H9 (cell line): ENCODE results near the gene CEP112. TPM values are rescaled to one million over a fixed set of nuclear protein-coding genes. Genes with fewer than 3 reads are reported as not detected.

Experiments
- DNase-seq: peaks from one replicate; pipeline ENCODE4 v3.0.0-alpha.2; 2017
- H2AFZ ChIP-seq: one replicate; pipeline ENCODE4 v1.6.1; 2013; ENCODE audit warnings: mild to moderate bottlenecking, low read length, control low read depth, moderate library complexity
- H2AK5ac ChIP-seq: 2 replicates; pipeline ENCODE4 v1.6.1; 2013; ENCODE audit warnings: low read length, control low read depth, mixed read lengths; ENCODE audit not compliant: insufficient read length
- H2BK120ac ChIP-seq: one replicate; pipeline ENCODE4 v1.6.1; 2013; ENCODE audit warnings: low read depth, mild to moderate bottlenecking, low read length, control low read depth, inconsistent platforms; ENCODE audit not compliant: poor library complexity, severe bottlenecking
- H2BK12ac ChIP-seq: 2 replicates; pipeline ENCODE4 v1.6.1; 2013; ENCODE audit warnings: low read length, control low read depth, mixed read lengths, low read depth; ENCODE audit not compliant: insufficient read length
- H2BK15ac ChIP-seq: 2 replicates; pipeline ENCODE4 v1.6.1; 2013; ENCODE audit warnings: low read depth, low read length, control low read depth
- H2BK20ac ChIP-seq: one replicate; pipeline ENCODE4 v1.6.1; 2013; ENCODE audit warnings: low read depth, mild to moderate bottlenecking, low read length, control low read depth, inconsistent platforms; ENCODE audit not compliant: poor library complexity, severe bottlenecking
- H2BK5ac ChIP-seq: 2 replicates; pipeline ENCODE4 v1.6.1; 2013; ENCODE audit warnings: low read length, control low read depth, mixed read lengths; ENCODE audit not compliant: insufficient read length
- H3K14ac ChIP-seq: 2 replicates; pipeline ENCODE4 v1.6.1; 2013; ENCODE audit warnings: low read length, control low read depth; ENCODE audit not compliant: insufficient read depth
- H3K18ac ChIP-seq: 2 replicates; pipeline ENCODE4 v1.6.1; 2013; ENCODE audit warnings: low read depth, mild to moderate bottlenecking, mixed read lengths, low read length, control low read depth; ENCODE audit not compliant: insufficient read length
- H3K23ac ChIP-seq: 2 replicates; pipeline ENCODE4 v1.6.1; 2013; ENCODE audit warnings: low read length, control low read depth, mixed read lengths, low read depth; ENCODE audit not compliant: insufficient read length
- H3K23me2 ChIP-seq: 2 replicates; pipeline ENCODE4 v1.6.1; 2013; ENCODE audit warnings: low read depth, mild to moderate bottlenecking, mixed read lengths, low read length, control low read depth; ENCODE audit not compliant: insufficient read length, poor library complexity, severe bottlenecking
- H3K27ac ChIP-seq: 2 replicates; pipeline ENCODE4 v1.5.1; 2013; ENCODE audit warnings: low read length, control low read depth, mixed read lengths, low read depth; ENCODE audit not compliant: insufficient read length
- H3K27me3 ChIP-seq: 2 replicates; pipeline ENCODE4 v1.6.1; 2013; ENCODE audit warnings: low read length, control low read depth, inconsistent platforms; ENCODE audit not compliant: insufficient read depth
- H3K4ac ChIP-seq: 2 replicates; pipeline ENCODE4 v1.6.1; 2013; ENCODE audit warnings: low read depth, mild to moderate bottlenecking, control low read depth, inconsistent platforms, low read length, moderate library complexity
- H3K4me1 ChIP-seq: 2 replicates; pipeline ENCODE4 v1.6.1; 2013; ENCODE audit warnings: low read length, control low read depth, inconsistent platforms; ENCODE audit not compliant: insufficient read depth
- H3K4me2 ChIP-seq: 2 replicates; pipeline ENCODE4 v1.6.1; 2013; ENCODE audit warnings: low read length, control low read depth, mixed read lengths; ENCODE audit not compliant: insufficient read length, insufficient read depth
- H3K56ac ChIP-seq: 2 replicates; pipeline ENCODE4 v1.6.1; 2013; ENCODE audit warnings: low read depth, mild to moderate bottlenecking, mixed read lengths, low read length, control low read depth; ENCODE audit not compliant: insufficient read length
- H3K79me1 ChIP-seq: 2 replicates; pipeline ENCODE4 v1.6.1; 2013; ENCODE audit warnings: low read depth, mild to moderate bottlenecking, moderate library complexity, low read length, control low read depth, inconsistent platforms; ENCODE audit not compliant: insufficient read depth, poor library complexity, severe bottlenecking
- H3K79me2 ChIP-seq: 2 replicates; pipeline ENCODE4 v1.6.1; 2013; ENCODE audit warnings: low read length, control low read depth, inconsistent platforms; ENCODE audit not compliant: insufficient read depth
- H3K9ac ChIP-seq: 2 replicates; pipeline ENCODE4 v1.6.1; 2013; ENCODE audit warnings: low read length, control low read depth, mixed read lengths; ENCODE audit not compliant: insufficient read length; ENCODE audit errors: extremely low read depth
- H3K9me3 ChIP-seq: one replicate; pipeline ENCODE4 v1.6.1; 2013; ENCODE audit warnings: low read depth, low read length, inconsistent platforms; ENCODE audit not compliant: control insufficient read depth
- H3T11ph ChIP-seq: one replicate; pipeline ENCODE4 v1.6.1; 2013; ENCODE audit warnings: mild to moderate bottlenecking, low read length, control low read depth, inconsistent platforms
- H4K20me1 ChIP-seq: one replicate; pipeline ENCODE4 v1.6.1; 2013; ENCODE audit not compliant: control insufficient read depth, insufficient read length, insufficient read depth
- H4K5ac ChIP-seq: 2 replicates; pipeline ENCODE4 v1.6.1; 2013; ENCODE audit warnings: low read depth, mild to moderate bottlenecking, mixed read lengths, low read length, control low read depth; ENCODE audit not compliant: insufficient read length
- H4K8ac ChIP-seq: replicated peaks from 2 replicates; pipeline ENCODE4 v1.6.1; 2013; ENCODE audit warnings: low read length, control low read depth, mixed read lengths, low read depth; ENCODE audit not compliant: insufficient read length
- H4K91ac ChIP-seq: 2 replicates; pipeline ENCODE4 v1.6.1; 2013; ENCODE audit warnings: low read depth, mild to moderate bottlenecking, moderate library complexity, mixed read lengths, low read length, control low read depth; ENCODE audit not compliant: insufficient read length
- H3K27ac Mint-ChIP-seq, 3 experiments: 2 replicates in 2 of 3; 3 replicates in 1 of 3; pipeline ENCODE4 v1.8.0; 2020 to 2021; ENCODE audit warnings: mixed read lengths in 3 of 3, mild to moderate bottlenecking in 1 of 3, moderate library complexity in 1 of 3
- H3K27me3 Mint-ChIP-seq: 2 replicates; pipeline ENCODE4 v1.8.0; 2021; ENCODE audit warnings: low read depth, mild to moderate bottlenecking, moderate library complexity, mixed read lengths
- H3K36me3 Mint-ChIP-seq, 3 experiments: 2 replicates in 2 of 3; 3 replicates in 1 of 3; pipeline ENCODE4 v1.8.0; 2020 to 2021; ENCODE audit warnings: low read depth in 3 of 3, mixed read lengths in 3 of 3; ENCODE audit not compliant: insufficient read depth in 1 of 3
- H3K4me1 Mint-ChIP-seq, 2 experiments: 2 replicates each; pipeline ENCODE4 v1.8.0; 2020; ENCODE audit warnings: mixed read lengths in 2 of 2
- H3K4me3 Mint-ChIP-seq, 2 experiments: 2 replicates in 1 of 2; 3 replicates in 1 of 2; pipeline ENCODE4 v1.8.0; 2020 to 2021; ENCODE audit warnings: mild to moderate bottlenecking in 2 of 2, mixed read lengths in 2 of 2, moderate library complexity in 1 of 2
- H3K9me3 Mint-ChIP-seq, 2 experiments: 2 replicates in 1 of 2; 3 replicates in 1 of 2; pipeline ENCODE4 v1.8.0; 2020; ENCODE audit warnings: mild to moderate bottlenecking in 2 of 2, mixed read lengths in 2 of 2, moderate library complexity in 1 of 2
- CTCF ChIP-seq: fragments of 200-600 bp; sonication (generic); conservative IDR thresholded peaks from 3 replicates; pipeline ENCODE4 v1.8.0; 2021; ENCODE audit warnings: antibody characterized with exemption, mild to moderate bottlenecking
- WGBS: extraction: QIAGEN DNeasy Blood & Tissue Kit; methylation state at CpG from one replicate; pipeline ENCODE4 v1.1.7; 2013; ENCODE audit warnings: missing lambda C conversion rate, low lambda C conversion rate, mixed read lengths; ENCODE audit not compliant: insufficient read length; ENCODE audit errors: extremely low coverage; 5-methylcytosine and 5-hydroxymethylcytosine counted together
- total RNA-seq: library from RNA; stranded (reverse); gene quantifications from 2 replicates; pipeline ENCODE4 v1.2.1, GENCODE V29; 2021

The CEP112 gene
- total RNA-seq, 1 experiment from 2014 or later, result 5.4 TPM

- H4K91ac ChIP-seq, result no peak overlapping the region
- H2BK15ac ChIP-seq, result no peak overlapping the region
- no peak overlapping the region for H2AK5ac ChIP-seq
- H3K9me3 ChIP-seq, result no peaks in the 10 kb centered on the region
- H3K23me2 ChIP-seq, result no peaks in the 10 kb centered on the region
- H3K27me3 Mint-ChIP-seq, result no peaks in the 10 kb centered on the region; the same call in 1 of the 2 replicates
- H4K20me1 ChIP-seq, result no peaks in the 10 kb centered on the region
- H3K23ac ChIP-seq, result no peak overlapping the region
- no peak for TF ChIP-seq CTCF
- H3K18ac ChIP-seq, result no peak overlapping the region
- H3K27ac ChIP-seq, result no peak overlapping the region
- no peak for DNase-seq
- no peaks in the 10 kb centered on the region for H3K4me1 ChIP-seq
- H2AFZ ChIP-seq, result no peak overlapping the region
- H3K9me3 Mint-ChIP-seq, result 0 out of 5 replicates have a peak, but pooled peaks cover 0 to 1% of the 10 kb centered on the region in 2 experiments
- WGBS, result no CpG with 5 or more reads among the region's 8 CpGs
- H3K4me3 Mint-ChIP-seq, result no peak overlapping the region
- H3K4ac ChIP-seq, result no peak overlapping the region
- no peaks in the 10 kb centered on the region for H3K27me3 ChIP-seq
- no peak overlapping the region for H3K14ac ChIP-seq
- H2BK5ac ChIP-seq, result no peak overlapping the region
- H2BK120ac ChIP-seq, result no peak overlapping the region
- H2BK12ac ChIP-seq, result no peak overlapping the region
- H3T11ph ChIP-seq, result no peak overlapping the region
- no peak overlapping the region for H3K4me2 ChIP-seq
- no peak overlapping the region for H4K5ac ChIP-seq
- no peaks in the 10 kb centered on the region for H3K79me2 ChIP-seq
- H3K56ac ChIP-seq, result no peak overlapping the region
- H3K4me1 Mint-ChIP-seq, result peaks cover 2 to 4% of the 10 kb centered on the region in 2 experiments; a peak in 3 of 4 replicates
- no peaks in the 10 kb centered on the region for H3K79me1 ChIP-seq
- no peak overlapping the region for H3K27ac Mint-ChIP-seq
- H4K8ac ChIP-seq, result no peak overlapping the region
- 0 out of 7 replicates have a peak, but pooled peaks cover 0 to 1% (median 0%) of the 10 kb centered on the region in 3 experiments for H3K36me3 Mint-ChIP-seq
- no peak overlapping the region for H3K9ac ChIP-seq
- H2BK20ac ChIP-seq, result no peak overlapping the region
Measured at GRCh38 chr17:66198242-66198641, 6.3 kb upstream of the CEP112 start.
